ENCODE results near the gene PFKFB4. TPM values are rescaled to one million over a fixed set of nuclear protein-coding genes. Genes with fewer than 3 reads are reported as not detected.

The PFKFB4 gene
- total and polyA plus RNA-seq, 2 of the 4 experiments (the other 2 are of a cell fraction) = 16.9 to 17.0 TPM

- DNase-seq (no peak), ATAC-seq (ENCODE audit: low read depth) (no peak)
- no peak overlapping the region for H3K14ac ChIP-seq (replicated peaks; ENCODE audit: low read depth, low read length)
- no peak overlapping the region for H3K9ac ChIP-seq (ENCODE audit: low read depth, low read length)
- H3K56ac ChIP-seq (ENCODE audit: extremely low read depth, insufficient read depth, low read length) = no peak overlapping the region
- H3K4me2 ChIP-seq (ENCODE audit: low read depth, low read length) = no peak overlapping the region
- peaks cover 6% of the 10 kb centered on the region for H3K4me1 ChIP-seq (ENCODE audit: control insufficient read depth, insufficient read depth, low read length)
- H2AK5ac ChIP-seq (ENCODE audit: low read depth, low read length) = no peak overlapping the region
- H3K79me1 ChIP-seq (ENCODE audit: low read depth in 1 of 2, low read length in 2 of 2) = peaks cover 4 to 30% of the 10 kb centered on the region in 2 experiments
- H4K20me1 ChIP-seq (ENCODE audit: insufficient read depth, low read length) = no peaks in the 10 kb centered on the region; the same call in 1 of the 2 replicates
- no peak overlapping the region for H3K4me3 ChIP-seq (ENCODE audit: insufficient read depth, low read depth, low read length)
- no peak overlapping the region for H2BK20ac ChIP-seq (ENCODE audit: low read depth, low read length)
- H3K9me3 ChIP-seq (ENCODE audit: control insufficient read depth, insufficient read depth, low read length) = no peaks in the 10 kb centered on the region
- H2AK9ac ChIP-seq (replicated peaks; ENCODE audit: low read depth, low read length, poor library complexity) = no peak overlapping the region
- in situ Hi-C loops (cut with MboI; ENCODE audit: low sequenced_read_pairs) = no loop called here
- H2BK120ac ChIP-seq (ENCODE audit: low read depth, low read length) = no peak overlapping the region
- dilution Hi-C loops (cut with HindIII; ENCODE audit: low sequenced_read_pairs, unreplicated experiment) = no loop called here
- no TSS peak for BruUV-seq (replicated peaks)
- intact Hi-C loops (cut with micrococcal nuclease) = no loop called here
- peaks cover 8% of the 10 kb centered on the region; the same call in 1 of the 2 replicates for H3K36me3 ChIP-seq (ENCODE audit: control insufficient read depth, insufficient read depth, low read length)
- ChIA-PET CTCF (no interaction called here), POLR2A (ENCODE audit: unreplicated experiment) (no interaction called here)
- no peak for TF ChIP-seq FOS (IDR thresholded peaks at IDR 0.05; ENCODE audit: low read depth, low read length)
- H4K91ac ChIP-seq (ENCODE audit: insufficient read depth, low read depth, low read length) = no peak overlapping the region
- H2BK5ac ChIP-seq (ENCODE audit: low read depth, low read length, poor library complexity, severe bottlenecking) = no peak overlapping the region
- H3K23ac ChIP-seq (ENCODE audit: low read depth, low read length) = no peak overlapping the region
- no peak overlapping the region for H4K5ac ChIP-seq (ENCODE audit: low read depth, low read length)
- no peak overlapping the region for H4K8ac ChIP-seq (ENCODE audit: low read depth in 2 of 2, low read length in 2 of 2)
- H3K27me3 ChIP-seq (ENCODE audit: control insufficient read depth, insufficient read depth, low read length) = no peaks in the 10 kb centered on the region
- no peak overlapping the region for H3K4ac ChIP-seq (ENCODE audit: low read depth, low read length)
- H3K18ac ChIP-seq (ENCODE audit: low read depth, low read length) = no peak overlapping the region
- H2AFZ ChIP-seq (replicated peaks; ENCODE audit: low read length, poor library complexity) = no peak overlapping the region
- WGBS, 2 experiments (ENCODE audit: extremely low coverage in 2 of 2, insufficient read length in 1 of 2) = 59% methylated on average over 4 of the region's 11 CpGs; no CpG with 5 or more reads in 1 of the 2 experiments
- no peak overlapping the region for H3K27ac ChIP-seq (ENCODE audit: insufficient read depth, low read length)
- H3K9me1 ChIP-seq (ENCODE audit: insufficient read depth, low read length) = peaks cover 8% of the 10 kb centered on the region; the same call in 1 of the 2 replicates
- no peak overlapping the region for H2BK15ac ChIP-seq (ENCODE audit: low read depth, low read length)
These were observed 81.4 kb downstream of the PFKFB4 start for GRCh38 chr3:48475188-48475587.
